Measurements from ENCODE around the gene THG1L. TPM values are rescaled to one million over a fixed set of nuclear protein-coding genes. Genes with fewer than 3 reads are reported as not detected.
"Not testable (repeated sequence)": the region's sequence is repeated elsewhere in the genome, so short reads cannot be mapped to it uniquely, and the experiment has no call there.

Gene THG1L
- total and polyA plus RNA-seq, 2 of the 4 experiments (the other 2 are of a cell fraction): 15.2 to 20.4 TPM

DNA sequence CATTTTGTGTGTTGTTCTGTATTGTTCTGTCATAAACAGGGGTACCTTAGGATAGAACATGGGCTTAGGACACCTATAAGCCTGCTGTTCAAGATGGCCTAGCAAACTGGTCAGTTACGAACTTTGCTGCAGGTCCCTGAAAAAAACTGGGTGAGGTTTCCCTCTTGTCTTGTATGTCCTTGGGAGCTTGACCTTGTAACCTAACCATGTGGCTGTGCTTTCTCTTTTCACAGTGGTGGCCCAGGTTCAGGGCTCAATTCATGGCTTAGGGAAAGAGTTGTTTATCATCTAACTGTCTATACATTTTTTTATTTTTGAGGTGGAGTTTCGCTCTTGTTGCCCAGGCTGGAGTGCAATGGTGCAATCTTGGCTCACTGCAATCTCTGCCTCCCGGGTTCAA, 35.1 kb upstream of the THG1L start:
- H2BK5ac ChIP-seq (ENCODE audit: low read depth, low read length, poor library complexity, severe bottlenecking); in situ Hi-C loops (cut with MboI; ENCODE audit: low sequenced_read_pairs): not testable (repeated sequence)

DNA sequence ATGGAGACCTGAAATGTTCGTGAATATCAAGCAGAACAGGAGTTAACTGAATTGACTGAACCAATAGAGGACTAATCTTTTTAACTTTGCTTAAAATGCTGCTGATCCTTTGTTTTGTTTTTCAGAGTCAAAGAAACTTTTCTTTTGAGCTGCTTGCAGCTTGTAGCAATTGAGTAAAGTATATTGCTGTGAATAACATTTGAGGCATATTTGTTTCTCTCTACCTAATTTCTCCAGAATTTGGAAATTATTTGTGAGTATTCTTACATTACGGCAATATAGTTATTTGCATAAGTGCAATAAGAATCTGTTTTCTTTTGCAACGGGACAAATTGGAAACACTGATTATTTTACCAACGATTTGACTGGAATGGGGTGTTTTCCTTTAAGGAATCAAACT, 32.5 kb upstream of the THG1L start:
- intact Hi-C loops (cut with micrococcal nuclease); dilution Hi-C loops (cut with HindIII; ENCODE audit: low sequenced_read_pairs, unreplicated experiment); H3K9ac ChIP-seq (ENCODE audit: low read depth, low read length); H3K9me3 ChIP-seq (ENCODE audit: control insufficient read depth, insufficient read depth, low read length); H3K56ac ChIP-seq (ENCODE audit: extremely low read depth, insufficient read depth, low read length); H3K4me2 ChIP-seq (ENCODE audit: low read depth, low read length); H2BK15ac ChIP-seq (ENCODE audit: low read depth, low read length); H3K9me1 ChIP-seq (ENCODE audit: insufficient read depth, low read length); in situ Hi-C loops (cut with MboI; ENCODE audit: low sequenced_read_pairs); H2BK5ac ChIP-seq (ENCODE audit: low read depth, low read length, poor library complexity, severe bottlenecking); H3K79me1 ChIP-seq (ENCODE audit: low read depth in 1 of 2, low read length in 2 of 2); H3K18ac ChIP-seq (ENCODE audit: low read depth, low read length); H2AK5ac ChIP-seq (ENCODE audit: low read depth, low read length); H3K14ac ChIP-seq (replicated peaks; ENCODE audit: low read depth, low read length); H3K4ac ChIP-seq (ENCODE audit: low read depth, low read length); H2BK120ac ChIP-seq (ENCODE audit: low read depth, low read length); H4K91ac ChIP-seq (ENCODE audit: insufficient read depth, low read depth, low read length); BruUV-seq (replicated peaks); H3K36me3 ChIP-seq (ENCODE audit: control insufficient read depth, insufficient read depth, low read length); ATAC-seq (ENCODE audit: low read depth); H2AFZ ChIP-seq (replicated peaks; ENCODE audit: low read length, poor library complexity); H3K27ac ChIP-seq (ENCODE audit: insufficient read depth, low read length); H3K23ac ChIP-seq (ENCODE audit: low read depth, low read length); H3K4me3 ChIP-seq (ENCODE audit: insufficient read depth, low read depth, low read length); H4K5ac ChIP-seq (ENCODE audit: low read depth, low read length); POLR2A ChIA-PET (ENCODE audit: unreplicated experiment); H2AK9ac ChIP-seq (replicated peaks; ENCODE audit: low read depth, low read length, poor library complexity); H4K20me1 ChIP-seq (ENCODE audit: insufficient read depth, low read length); CTCF ChIA-PET; H2BK20ac ChIP-seq (ENCODE audit: low read depth, low read length); DNase-seq; H3K4me1 ChIP-seq (ENCODE audit: control insufficient read depth, insufficient read depth, low read length); H4K8ac ChIP-seq (ENCODE audit: low read depth in 2 of 2, low read length in 2 of 2); H3K27me3 ChIP-seq (ENCODE audit: control insufficient read depth, insufficient read depth, low read length): not testable (repeated sequence)
- 80% methylated on average over 1 of the region's 4 CpGs; no CpG with 5 or more reads in 1 of the 2 experiments for WGBS, 2 experiments (ENCODE audit: extremely low coverage in 2 of 2, insufficient read length in 1 of 2)

More for the DNA sequence above, 35.1 kb upstream of the THG1L start:
- H3K9ac ChIP-seq (ENCODE audit: low read depth, low read length); H2AK9ac ChIP-seq (replicated peaks; ENCODE audit: low read depth, low read length, poor library complexity); H3K4ac ChIP-seq (ENCODE audit: low read depth, low read length); CTCF ChIA-PET; H4K91ac ChIP-seq (ENCODE audit: insufficient read depth, low read depth, low read length); BruUV-seq (replicated peaks); H4K8ac ChIP-seq (ENCODE audit: low read depth in 2 of 2, low read length in 2 of 2); H3K4me1 ChIP-seq (ENCODE audit: control insufficient read depth, insufficient read depth, low read length); H3K9me1 ChIP-seq (ENCODE audit: insufficient read depth, low read length); H3K27me3 ChIP-seq (ENCODE audit: control insufficient read depth, insufficient read depth, low read length); H2BK15ac ChIP-seq (ENCODE audit: low read depth, low read length); H2AK5ac ChIP-seq (ENCODE audit: low read depth, low read length); H2BK120ac ChIP-seq (ENCODE audit: low read depth, low read length); H4K5ac ChIP-seq (ENCODE audit: low read depth, low read length); H3K14ac ChIP-seq (replicated peaks; ENCODE audit: low read depth, low read length); ATAC-seq (ENCODE audit: low read depth); H3K27ac ChIP-seq (ENCODE audit: insufficient read depth, low read length); H2BK20ac ChIP-seq (ENCODE audit: low read depth, low read length); POLR2A ChIA-PET (ENCODE audit: unreplicated experiment); DNase-seq; H3K23ac ChIP-seq (ENCODE audit: low read depth, low read length); H3K9me3 ChIP-seq (ENCODE audit: control insufficient read depth, insufficient read depth, low read length); H3K4me2 ChIP-seq (ENCODE audit: low read depth, low read length); H3K4me3 ChIP-seq (ENCODE audit: insufficient read depth, low read depth, low read length); H2AFZ ChIP-seq (replicated peaks; ENCODE audit: low read length, poor library complexity); H3K56ac ChIP-seq (ENCODE audit: extremely low read depth, insufficient read depth, low read length); intact Hi-C loops (cut with micrococcal nuclease); dilution Hi-C loops (cut with HindIII; ENCODE audit: low sequenced_read_pairs, unreplicated experiment); H3K18ac ChIP-seq (ENCODE audit: low read depth, low read length); H4K20me1 ChIP-seq (ENCODE audit: insufficient read depth, low read length); H3K36me3 ChIP-seq (ENCODE audit: control insufficient read depth, insufficient read depth, low read length); H3K79me1 ChIP-seq (ENCODE audit: low read depth in 1 of 2, low read length in 2 of 2): not testable (repeated sequence)
- WGBS, 2 experiments (ENCODE audit: extremely low coverage in 2 of 2, insufficient read length in 1 of 2): 83% methylated on average over 1 of the region's 3 CpGs; no CpG with 5 or more reads in 1 of the 2 experiments

All from IMR-90 (cell line).